Hematopoietic multipotent progenitor cell treated with erythropoietin and hydrocortisone succinate and interleukin-3 and kit ligand, for 6 days (in vitro differentiated cells): ENCODE results near the gene NDUFAF7.
"Not testable (repeated sequence)": the region's sequence is repeated elsewhere in the genome, so short reads cannot be mapped to it uniquely, and the experiment has no call there.

ENCODE experiments used
- DNase-seq: peaks from one replicate; pipeline ENCODE4 v3.0.0-alpha.2; 2015

The NDUFAF7 gene

DNA sequence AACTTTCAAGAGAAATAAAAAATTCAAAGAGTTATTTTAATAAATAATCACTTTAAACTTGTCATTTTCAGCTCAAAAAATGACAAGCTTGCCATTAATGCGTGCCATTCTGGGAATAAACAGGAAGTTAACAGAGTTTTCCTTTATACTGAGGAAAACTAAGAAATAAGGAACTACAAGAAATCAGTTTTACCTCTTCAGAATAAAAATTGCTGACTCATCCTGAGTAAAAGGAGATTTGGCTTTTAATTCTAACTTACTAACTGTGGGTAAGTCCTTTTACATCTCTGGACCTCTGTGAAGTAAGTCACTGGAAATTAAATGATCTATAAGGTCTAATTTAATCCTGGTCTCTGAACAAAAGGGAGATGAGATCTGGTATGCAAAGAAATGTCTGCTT is 16.2 kb upstream of the NDUFAF7 start:
- DNase-seq, result no peak

- no peak for DNase-seq
Measured at GRCh38 chr2:37219046-37219445, 12.4 kb upstream of the NDUFAF7 start.

DNA sequence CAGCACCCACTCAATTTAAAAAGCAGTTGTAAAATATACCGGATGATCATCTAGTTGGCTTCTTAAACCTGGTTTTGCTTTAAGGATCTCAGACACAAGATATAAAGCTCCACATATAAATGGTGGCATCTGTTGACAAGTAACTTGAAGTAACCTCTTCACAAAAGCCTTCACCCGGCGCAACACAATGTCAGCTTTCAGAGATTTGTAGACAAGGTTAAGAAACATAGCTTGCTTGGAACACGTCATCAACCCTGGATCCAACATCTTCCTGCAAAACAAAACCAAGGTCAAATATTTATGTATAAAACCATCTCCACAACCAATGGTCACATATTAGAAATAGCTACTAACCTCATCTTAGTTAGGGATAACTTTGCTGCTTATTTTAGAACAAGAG is 8.3 kb upstream of the NDUFAF7 start:
- DNase-seq, result no peak

GRCh38 chr2:37224063-37224462 is 7.4 kb upstream of the NDUFAF7 start:
- DNase-seq, result peak; percentile 31

DNA sequence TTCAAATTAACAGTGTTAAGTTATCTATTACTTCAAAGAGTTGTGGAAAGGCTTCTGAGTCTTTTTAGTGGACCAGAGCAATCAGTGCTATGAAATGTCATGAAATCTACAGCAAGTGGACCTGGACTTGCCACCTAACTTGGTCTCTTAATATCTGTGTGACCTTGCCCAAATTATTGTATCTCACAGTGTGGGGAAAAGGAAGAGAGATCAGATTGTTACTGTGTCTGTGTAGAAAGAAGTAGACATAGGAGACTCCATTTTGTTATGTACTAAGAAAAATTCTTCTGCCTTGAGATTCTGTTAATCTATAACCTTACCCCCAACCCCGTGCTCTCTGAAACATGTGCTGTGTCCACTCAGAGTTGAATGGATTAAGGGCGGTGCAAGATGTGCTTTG is 6.3 kb upstream of the NDUFAF7 start:
- DNase-seq, result not testable (repeated sequence)

DNA sequence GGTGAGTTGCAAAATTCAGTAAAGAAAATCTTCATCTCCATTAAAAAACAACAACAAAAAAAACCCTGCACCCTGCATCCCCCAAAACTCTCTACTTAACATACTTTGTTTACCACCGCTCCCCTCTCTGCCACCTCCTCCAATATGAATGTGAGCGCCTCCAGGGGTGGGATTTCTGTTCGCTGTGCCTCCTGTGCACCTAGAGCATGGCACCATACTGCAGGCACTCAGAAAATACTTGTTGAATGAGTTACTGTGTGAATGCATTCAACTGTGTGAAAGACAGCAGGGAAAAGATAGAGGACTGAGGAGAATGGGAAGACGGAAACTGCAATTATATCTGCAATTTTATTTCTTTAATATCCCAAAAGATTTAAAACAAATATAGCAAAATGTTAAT is 4.6 kb upstream of the NDUFAF7 start:
- no peak for DNase-seq

GRCh38 chr2:37228788-37229187 is 2.7 kb upstream of the NDUFAF7 start:
- no peak for DNase-seq

- DNase-seq, result peak; percentile 28
Measured at GRCh38 chr2:37230581-37230980, 877 bp upstream of the NDUFAF7 start.

- peak; percentile 27 for DNase-seq
Measured at GRCh38 chr2:37232131-37232933, 874 bp downstream of the NDUFAF7 start.

- no peak for DNase-seq
Measured at GRCh38 chr2:37243435-37243834, 12.0 kb downstream of the NDUFAF7 start.

DNA sequence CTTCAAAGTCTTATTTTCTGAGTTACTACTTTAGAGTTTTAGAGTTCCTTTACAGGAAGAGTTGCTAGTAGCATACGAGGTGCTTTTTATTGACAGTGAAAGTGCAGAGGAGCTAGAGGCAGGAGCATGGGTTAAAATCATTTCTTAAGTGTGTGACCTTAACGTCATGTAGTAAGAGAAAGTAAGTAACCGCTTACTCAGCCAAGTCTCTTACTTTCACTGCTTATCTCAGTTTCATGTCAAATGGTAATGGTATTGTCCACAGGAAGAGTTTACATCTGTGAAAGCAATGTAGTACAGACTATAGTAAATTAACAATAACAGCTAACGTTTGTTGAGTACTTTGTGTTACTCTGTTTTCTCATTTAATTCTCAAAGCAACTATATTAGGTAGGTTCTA is 12.6 kb downstream of the NDUFAF7 start:
- DNase-seq, result no peak

DNA sequence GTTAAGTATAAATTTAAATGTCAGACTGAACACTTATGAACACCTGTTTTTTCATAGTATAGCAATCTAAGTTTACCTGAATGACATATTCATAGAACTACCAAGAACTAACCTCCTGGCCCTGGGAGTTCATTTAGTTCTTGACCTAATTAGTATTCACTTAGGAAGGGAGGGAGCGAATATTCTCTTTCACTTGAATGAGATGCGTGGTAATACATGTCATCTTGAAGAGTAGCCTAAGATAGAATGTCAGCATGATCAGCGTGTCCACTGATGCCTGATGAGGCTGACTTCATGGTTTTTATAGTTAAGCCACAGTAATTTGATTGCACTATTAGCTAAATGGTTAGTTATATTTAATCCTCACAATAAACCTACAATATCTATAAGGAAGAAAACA is 13.3 kb downstream of the NDUFAF7 start:
- DNase-seq, result no peak

GRCh38 chr2:37246205-37246604 is 14.7 kb downstream of the NDUFAF7 start:
- no peak for DNase-seq

- no peak for DNase-seq
Measured at GRCh38 chr2:37250869-37251740, 19.6 kb downstream of the NDUFAF7 start.

DNA sequence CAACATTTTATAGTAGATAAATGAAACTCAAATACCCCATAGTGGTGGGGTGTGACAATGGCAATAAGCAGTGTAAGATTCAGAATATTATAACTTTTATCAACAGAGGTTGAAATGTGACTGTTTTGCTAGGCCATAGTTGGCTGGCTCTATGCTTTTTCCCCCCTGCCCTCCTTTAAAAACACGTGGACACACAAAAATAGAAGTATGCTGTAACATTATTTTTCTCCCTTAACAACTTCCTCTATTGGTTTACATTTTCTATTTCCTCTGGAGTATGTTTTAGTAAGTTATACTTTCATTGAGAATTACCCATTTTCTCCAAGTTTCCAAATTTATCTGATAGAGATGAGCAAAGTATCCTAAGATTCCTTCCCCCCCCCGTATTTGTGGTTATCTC is 31.1 kb downstream of the NDUFAF7 start:
- peak; percentile 7 for DNase-seq

DNA sequence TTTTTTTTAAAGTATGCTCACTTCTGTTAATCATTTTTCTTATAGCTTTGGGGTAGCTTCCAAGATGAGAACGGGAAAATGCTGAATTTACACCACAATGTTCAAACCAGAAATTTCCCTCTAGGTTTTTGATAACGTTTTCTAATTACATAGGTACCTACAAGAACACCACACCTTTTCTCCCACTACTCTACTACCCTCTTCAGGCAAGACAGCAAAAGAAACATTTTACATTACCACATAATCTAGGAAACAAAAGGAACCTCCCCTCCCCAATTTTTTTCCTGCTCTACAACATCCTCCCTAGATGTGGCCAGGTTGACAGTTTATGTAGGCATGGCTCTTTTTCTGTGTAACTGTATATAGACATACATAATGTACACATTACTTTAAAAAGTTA is 32.4 kb downstream of the NDUFAF7 start:
- no peak for DNase-seq

GRCh38 chr2:37267685-37268084 is 36.2 kb downstream of the NDUFAF7 start:
- no peak for DNase-seq

- no peak for DNase-seq
Measured at GRCh38 chr2:37268111-37268510, 36.7 kb downstream of the NDUFAF7 start.

DNA sequence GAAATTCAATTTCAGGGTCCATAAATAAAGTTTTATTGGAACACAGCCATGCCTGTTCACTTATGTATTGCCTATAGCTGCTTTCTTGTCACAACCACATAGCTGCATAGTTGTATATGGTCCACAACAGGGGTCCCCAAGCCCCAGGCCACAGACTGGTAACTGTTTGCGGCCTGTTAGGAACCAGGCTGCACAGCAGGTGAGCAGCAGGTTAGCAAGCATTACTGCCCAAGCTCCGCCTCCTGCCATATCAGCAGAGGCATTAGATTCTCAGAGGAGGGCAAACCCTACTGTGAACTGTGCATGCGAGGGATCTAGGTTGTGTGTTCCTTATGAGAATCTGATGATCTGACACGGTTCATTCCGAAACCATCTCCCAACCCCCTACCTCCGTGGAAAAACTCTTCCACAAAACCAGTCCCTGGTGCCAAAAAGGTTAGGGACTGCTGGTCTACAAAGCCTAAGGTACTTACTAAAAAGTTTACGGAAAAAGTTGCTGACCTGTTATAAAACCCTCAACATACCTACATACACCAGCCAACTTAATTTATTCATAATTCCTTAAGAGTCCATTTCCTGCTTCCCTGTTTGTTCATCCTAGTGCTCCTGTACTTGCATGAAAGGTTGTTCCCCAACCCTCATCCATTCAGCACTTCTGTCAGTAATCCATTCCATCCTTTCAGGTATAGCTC is 40.1 kb downstream of the NDUFAF7 start:
- DNase-seq, result no peak

GRCh38 chr2:37274359-37274965 is 43.0 kb downstream of the NDUFAF7 start:
- peak; percentile 27 for DNase-seq

GRCh38 chr2:37276291-37276690 is 44.8 kb downstream of the NDUFAF7 start:
- DNase-seq, result no peak

DNA sequence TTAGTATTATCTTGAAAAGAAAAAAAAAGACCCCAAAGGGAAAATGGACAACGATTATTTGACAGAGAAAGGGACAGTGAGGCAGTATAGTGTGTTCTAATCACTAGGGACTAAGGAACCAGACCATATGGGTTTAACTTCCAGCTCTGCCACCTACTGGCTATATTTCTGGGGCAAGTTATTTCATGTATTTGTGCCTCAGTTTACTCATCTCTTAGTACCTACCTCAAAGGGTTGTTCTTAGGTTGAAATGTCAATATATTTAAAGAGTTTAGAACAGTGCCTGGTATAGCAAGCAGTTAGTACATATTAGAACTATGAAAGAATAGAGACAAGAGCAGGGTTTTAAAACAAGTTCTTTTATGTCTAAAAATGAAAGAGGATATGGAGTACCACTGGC is 50.5 kb downstream of the NDUFAF7 start:
- peak; percentile 14 for DNase-seq

DNA sequence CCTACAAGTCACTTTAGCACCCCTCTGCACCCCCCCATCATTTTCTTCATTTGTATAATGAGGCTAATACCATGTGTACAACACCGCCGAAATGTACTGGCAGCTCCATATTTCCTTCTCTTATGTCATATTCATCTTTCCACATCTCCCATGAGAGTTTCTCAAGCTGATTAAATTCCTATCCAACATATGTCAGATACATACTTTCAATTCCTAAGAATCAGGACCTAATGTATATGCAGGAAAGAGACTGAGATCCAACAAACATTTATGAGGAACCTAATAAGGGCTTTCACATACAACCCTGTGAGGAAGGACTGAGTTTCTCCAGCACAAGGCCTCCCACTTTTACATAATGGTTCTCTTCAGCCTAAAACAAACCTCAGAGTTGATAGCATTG is 51.3 kb downstream of the NDUFAF7 start:
- no peak for DNase-seq
